Mucosa of descending colon (tissue), 3 donors: ENCODE measurements around the gene MTCL1. TPM values are rescaled to one million over a fixed set of nuclear protein-coding genes. Genes with fewer than 3 reads are reported as not detected.

Experiments
- ATAC-seq: fragments of 200-7000 bp; cut with Tn5 transposase; one replicate; pipeline ENCODE4 v1.9.1; 2020; ENCODE audit warnings: mild to moderate bottlenecking, moderate library complexity
- DNase-seq, 3 donors: peaks; one replicate each; pipeline ENCODE4 v3.0.0-alpha.2; 2020
- H3K36me3 ChIP-seq: fragments of 200-600 bp; one replicate; pipeline ENCODE4 v1.8.0; 2021; ENCODE audit warnings: low read depth, mild to moderate bottlenecking
- H3K4me1 ChIP-seq: fragments of 200-600 bp; one replicate; pipeline ENCODE4 v1.8.0; 2021; ENCODE audit warnings: low read depth, mild to moderate bottlenecking
- H3K4me3 ChIP-seq: fragments of 200-600 bp; one replicate; pipeline ENCODE4 v1.8.0; 2021; ENCODE audit warnings: mild to moderate bottlenecking
- H3K9me3 ChIP-seq: fragments of 200-600 bp; one replicate; pipeline ENCODE4 v1.8.0; 2021; ENCODE audit warnings: mild to moderate bottlenecking
- CTCF ChIP-seq: fragments of 200-600 bp; IDR thresholded peaks from one replicate; pipeline ENCODE4 v1.8.0; 2022; ENCODE audit warnings: antibody characterized with exemption, mild to moderate bottlenecking
- intact Hi-C, 2 donors: fragments of 100-400 bp; cut with DNase I in 1 of 2; cut with micrococcal nuclease in 1 of 2; formaldehyde crosslinking; loops; one replicate each; pipeline versions ENCODE4 v1.11.0 to v1.11.1; 2022; cut with DNase I, micrococcal nuclease
- total RNA-seq, 3 donors: library from RNA; stranded (reverse); fragmentation: NEBNext Ultra II Directional in 2 of 3; extraction: Animal tissue kit (Norgen Biotek cat#: 25700) in 2 of 3; gene quantifications; one replicate each; pipeline versions ENCODE4 v1.2.1 to v1.2.4, GENCODE V29; 2021 to 2023
- donor health status: DM: no; HTN: no; CAD: no; lungs with moderate emphysema.
- donor health status: DM: no; HTN: no; CAD: no.
- donor health status: DM: no; HTN: yes; CAD: no.

MTCL1 gene
- total RNA-seq, 3 donors from 2014 or later = 4.1 to 141 (median 15.4) TPM

- H3K4me1 ChIP-seq = no peaks in the 10 kb centered on the region
- ATAC-seq (no peak), DNase-seq (no peak)
- H3K4me3 ChIP-seq = no peak overlapping the region
- no peak for TF ChIP-seq CTCF
- H3K36me3 ChIP-seq = no peaks in the 10 kb centered on the region
- no peaks in the 10 kb centered on the region for H3K9me3 ChIP-seq
- intact Hi-C loops = no loop called here
Observed at GRCh38 chr18:8688816-8689215, 16.5 kb upstream of the MTCL1 start.

- DNase-seq = no peak
- no peak for ATAC-seq
- Histone ChIP-seq H3K4me1 (no peaks in the 10 kb centered on the region), H3K9me3 (no peaks in the 10 kb centered on the region), H3K36me3 (no peaks in the 10 kb centered on the region), H3K4me3 (no peak overlapping the region)
- TF ChIP-seq CTCF = no peak
- intact Hi-C loops = no loop called here
Observed at GRCh38 chr18:8689517-8689916, 15.8 kb upstream of the MTCL1 start.

GRCh38 chr18:8694891-8695290 lies 10.5 kb upstream of the MTCL1 start:
- intact Hi-C loops = loop anchor here in 1 of 2 donors (10.0 kb wide), 1 partner anchor 290 kb away; no protein-coding TSS in a partner anchor
- no peak for TF ChIP-seq CTCF
- Histone ChIP-seq H3K9me3 (no peaks in the 10 kb centered on the region), H3K36me3 (no peaks in the 10 kb centered on the region), H3K4me3 (no peak overlapping the region), H3K4me1 (no peaks in the 10 kb centered on the region)
- DNase-seq = no peak
- no peak for ATAC-seq

GRCh38 chr18:8695932-8696517 lies 9.3 kb upstream of the MTCL1 start:
- TF ChIP-seq CTCF = no peak
- no peak for ATAC-seq
- intact Hi-C loops = loop anchor here in 1 of 2 donors (10.0 kb wide), 1 partner anchor 289 kb away; no protein-coding TSS in a partner anchor
- Histone ChIP-seq H3K9me3 (no peaks in the 10 kb centered on the region), H3K4me3 (no peak overlapping the region), H3K4me1 (no peaks in the 10 kb centered on the region), H3K36me3 (no peaks in the 10 kb centered on the region)
- DNase-seq = peak in 1 of 3 donors; percentile 12

- ATAC-seq (peak; percentile 98), DNase-seq (peak; percentile 68 to 90 (median 85))
- no peaks in the 10 kb centered on the region for H3K9me3 ChIP-seq
- no peak overlapping the region for H3K4me3 ChIP-seq
- TF ChIP-seq CTCF = peak; percentile 73
- intact Hi-C loops = loop anchor here in 1 of 2 donors (10.0 kb wide), 1 partner anchor 288 kb away; no protein-coding TSS in a partner anchor
- no peaks in the 10 kb centered on the region for H3K36me3 ChIP-seq
- H3K4me1 ChIP-seq = no peaks in the 10 kb centered on the region
Observed at GRCh38 chr18:8696749-8697211, 8.6 kb upstream of the MTCL1 start.
